GM12892 (cell line): ENCODE measurements around the gene OTUB1.

Experiments used
- DNase-seq: peaks from one replicate; pipeline ENCODE4 v3.0.0; 2011; ENCODE audit not compliant: insufficient read length
- FAIRE-seq: peaks from 2 replicates; lab custom pipeline; 2011; peaks lifted over from hg19 to GRCh38; lab: Jason Lieb, UNC
- POLR2A ChIP-seq: IDR thresholded peaks from 2 replicates; pipeline ENCODE4 v1.6.1; 2011; ENCODE audit warnings: low read depth, low read length, control low read depth
- POLR2AphosphoS5 ChIP-seq: IDR thresholded peaks from 2 replicates; pipeline ENCODE4 v1.6.1; 2011; ENCODE audit warnings: low read depth, low read length, control low read depth
- TAF1 ChIP-seq: IDR thresholded peaks from 2 replicates; pipeline ENCODE4 v1.6.1; 2011; ENCODE audit warnings: low read depth, mild to moderate bottlenecking, control low read depth, low read length, borderline replicate concordance

OTUB1 gene

DNA sequence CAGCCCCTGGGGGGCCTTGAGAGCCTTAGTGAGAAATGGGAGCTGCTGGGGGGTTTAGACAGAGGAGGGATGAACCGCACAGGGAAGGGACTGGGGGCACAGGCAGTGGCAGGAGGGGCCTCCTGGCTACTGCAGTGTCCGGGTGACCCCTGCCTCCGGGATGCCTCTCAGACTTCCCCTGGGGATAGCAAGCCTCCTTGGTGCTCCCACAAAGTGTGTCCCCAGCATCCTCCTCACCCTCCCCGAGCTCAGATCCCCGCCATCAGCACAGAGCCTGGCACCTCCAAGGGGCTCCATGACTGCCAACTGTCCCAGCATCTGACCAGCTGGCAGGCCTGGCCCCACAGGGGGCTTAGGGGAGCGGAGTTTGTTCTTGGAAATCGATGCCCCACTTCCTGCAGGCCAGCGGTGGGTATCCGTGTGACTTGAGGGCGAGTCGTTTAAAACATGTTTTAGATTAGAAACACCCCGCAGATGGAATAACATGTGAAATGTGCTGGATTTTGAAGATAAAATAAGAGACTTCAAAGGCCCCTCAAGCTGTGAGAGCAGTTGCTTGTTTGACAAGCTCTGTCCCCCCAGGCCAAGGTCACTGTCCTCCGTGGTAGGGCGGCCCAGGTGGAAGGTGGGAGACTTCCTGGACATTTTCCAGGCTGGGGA is 36.0 kb downstream of the OTUB1 start:
- TF ChIP-seq TAF1 (no peak), POLR2A (no peak), POLR2AphosphoS5 (no peak)
- FAIRE-seq = no peak
- DNase-seq = no peak

DNA sequence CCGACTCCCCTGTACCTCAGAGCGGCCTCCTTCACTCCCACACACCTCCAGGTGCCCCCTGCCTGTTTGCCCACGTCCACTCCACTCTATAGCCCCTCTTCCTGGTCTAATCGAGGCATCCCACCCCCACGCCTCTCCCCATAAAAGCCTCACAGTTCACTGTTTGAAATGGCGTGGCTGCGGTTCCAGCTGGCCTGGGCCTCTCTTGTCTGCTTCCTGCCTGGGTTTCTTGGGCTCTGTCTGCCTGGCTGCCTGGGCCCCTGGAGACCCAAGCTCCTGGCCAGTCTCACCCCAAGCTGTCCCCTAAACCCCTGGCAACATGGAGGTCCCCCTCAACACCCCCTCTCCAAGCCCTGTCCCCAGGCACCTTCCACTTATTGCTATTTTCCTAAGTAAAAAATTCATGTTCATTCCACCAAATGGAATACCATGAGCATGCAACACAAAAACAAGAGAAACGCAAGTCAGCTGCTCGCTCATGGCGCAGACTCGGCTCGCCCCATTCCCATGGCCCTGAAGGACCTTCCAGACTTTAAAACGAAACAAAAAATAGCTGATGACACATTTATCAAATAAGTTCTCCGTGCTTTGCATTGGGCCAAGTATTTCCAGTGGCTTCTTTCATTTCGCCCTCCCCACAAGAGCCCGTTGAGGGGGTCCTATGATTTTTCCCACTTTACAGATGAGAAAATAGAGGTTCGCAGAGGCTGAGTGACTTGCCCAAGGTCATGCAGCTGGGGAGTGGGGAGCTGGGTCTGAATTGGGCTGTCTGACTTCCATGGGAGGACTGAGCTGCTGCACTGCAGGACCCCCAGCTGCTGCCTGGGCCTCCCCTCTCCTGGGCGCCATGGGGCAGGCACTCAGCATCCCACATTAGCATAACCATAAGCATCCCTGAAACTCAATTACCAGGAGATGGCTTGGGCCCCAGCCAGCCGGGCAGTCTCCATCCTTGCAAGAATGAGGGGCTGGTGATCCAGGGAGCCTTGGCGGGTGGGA is 37.8 kb downstream of the OTUB1 start:
- DNase-seq = no peak
- TF ChIP-seq TAF1 (no peak), POLR2A (no peak), POLR2AphosphoS5 (no peak)
- FAIRE-seq = no peak

DNA sequence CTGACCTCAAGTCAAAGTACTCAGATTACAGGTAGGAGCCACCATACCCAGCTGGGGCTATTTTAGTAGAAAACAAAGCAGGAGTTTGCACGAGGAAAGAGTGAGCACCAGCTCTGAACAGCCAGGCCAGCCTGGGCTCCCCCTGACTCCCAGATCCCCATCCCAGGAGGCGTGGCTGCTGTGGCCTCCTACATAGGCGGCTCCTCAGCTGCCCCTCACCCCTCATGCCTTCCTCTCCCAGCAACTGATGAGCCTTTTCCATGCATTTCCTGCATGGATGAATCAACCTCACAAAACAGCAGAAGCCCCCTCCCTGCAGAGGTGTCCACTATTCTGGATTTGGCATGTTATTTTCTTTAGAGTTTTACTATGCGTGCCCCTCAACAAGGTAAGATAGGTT is 39.0 kb downstream of the OTUB1 start:
- TF ChIP-seq POLR2AphosphoS5 = no peak
- TF ChIP-seq POLR2A = no peak
- no peak for TF ChIP-seq TAF1
- DNase-seq (no peak), FAIRE-seq (no peak)

DNA sequence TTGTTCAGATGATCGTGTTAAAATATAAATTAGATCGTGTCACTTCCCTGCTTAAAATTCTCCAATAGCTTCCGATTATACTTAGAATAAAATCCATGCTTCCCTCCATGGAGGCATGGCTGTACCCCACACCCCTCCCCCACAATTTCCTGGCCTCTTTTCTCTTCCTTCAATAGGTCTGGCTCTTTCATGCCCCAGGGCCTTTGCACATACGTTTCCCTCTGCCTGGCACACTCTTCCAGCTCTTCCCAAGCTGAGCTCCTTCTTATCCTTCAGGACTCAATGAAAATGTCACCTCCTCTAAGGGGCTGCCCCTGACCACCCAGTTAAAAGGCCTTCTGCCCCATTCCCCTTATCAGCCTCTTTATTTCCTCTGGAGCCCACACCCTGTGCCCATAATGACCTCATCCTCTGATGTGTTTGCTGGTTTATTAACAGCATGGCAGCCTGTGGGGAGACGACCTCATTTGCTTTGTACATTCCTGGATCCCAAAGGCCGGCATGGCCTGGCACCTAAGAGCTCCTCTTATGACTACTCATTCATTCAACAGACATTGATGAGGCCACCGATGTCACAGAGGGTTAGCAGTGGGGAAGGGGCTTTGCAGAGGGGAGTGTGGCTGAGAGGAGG is 40.5 kb downstream of the OTUB1 start:
- TF ChIP-seq TAF1 (no peak), POLR2AphosphoS5 (no peak), POLR2A (no peak)
- no peak for FAIRE-seq
- no peak for DNase-seq

DNA sequence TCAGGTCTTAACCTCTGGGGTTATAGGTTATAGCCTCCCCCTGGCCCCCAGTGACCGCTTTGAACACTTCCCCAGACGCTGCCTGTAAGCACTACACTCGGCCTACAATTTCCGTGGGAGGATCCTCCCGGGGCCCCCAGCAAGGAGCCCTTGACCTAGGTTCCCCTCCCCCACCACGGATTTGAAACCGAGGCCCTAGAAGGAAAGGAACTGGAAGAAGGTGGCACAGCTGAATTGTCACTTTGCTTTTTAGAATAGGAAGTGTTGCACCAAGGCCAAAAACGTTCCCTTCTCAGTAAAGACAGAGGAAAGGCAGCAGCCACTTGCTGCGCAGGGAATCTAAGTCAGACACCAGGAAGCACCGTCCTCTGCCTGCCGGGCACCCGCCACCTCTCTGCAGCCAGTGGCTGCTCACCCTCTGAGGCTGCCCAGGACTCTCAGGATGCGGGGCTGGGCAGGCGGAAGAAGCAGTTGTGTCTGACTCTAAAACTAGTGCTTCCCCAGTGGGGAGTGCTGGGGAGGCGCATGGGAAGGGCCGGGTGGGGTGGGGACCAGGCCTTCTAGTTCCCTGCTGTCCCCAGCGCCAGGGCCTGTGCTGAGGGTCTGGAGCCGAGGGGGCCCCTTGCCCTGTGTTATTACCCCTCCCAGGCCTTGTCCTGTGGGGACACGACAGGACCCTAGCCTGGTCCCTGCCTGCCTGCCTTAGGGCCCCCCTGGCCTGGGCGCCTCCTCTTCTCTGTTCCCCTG is 41.6 kb downstream of the OTUB1 start:
- TF ChIP-seq TAF1 = no peak
- TF ChIP-seq POLR2A = no peak
- TF ChIP-seq POLR2AphosphoS5 = no peak
- peak; percentile 63 for FAIRE-seq
- no peak for DNase-seq

DNA sequence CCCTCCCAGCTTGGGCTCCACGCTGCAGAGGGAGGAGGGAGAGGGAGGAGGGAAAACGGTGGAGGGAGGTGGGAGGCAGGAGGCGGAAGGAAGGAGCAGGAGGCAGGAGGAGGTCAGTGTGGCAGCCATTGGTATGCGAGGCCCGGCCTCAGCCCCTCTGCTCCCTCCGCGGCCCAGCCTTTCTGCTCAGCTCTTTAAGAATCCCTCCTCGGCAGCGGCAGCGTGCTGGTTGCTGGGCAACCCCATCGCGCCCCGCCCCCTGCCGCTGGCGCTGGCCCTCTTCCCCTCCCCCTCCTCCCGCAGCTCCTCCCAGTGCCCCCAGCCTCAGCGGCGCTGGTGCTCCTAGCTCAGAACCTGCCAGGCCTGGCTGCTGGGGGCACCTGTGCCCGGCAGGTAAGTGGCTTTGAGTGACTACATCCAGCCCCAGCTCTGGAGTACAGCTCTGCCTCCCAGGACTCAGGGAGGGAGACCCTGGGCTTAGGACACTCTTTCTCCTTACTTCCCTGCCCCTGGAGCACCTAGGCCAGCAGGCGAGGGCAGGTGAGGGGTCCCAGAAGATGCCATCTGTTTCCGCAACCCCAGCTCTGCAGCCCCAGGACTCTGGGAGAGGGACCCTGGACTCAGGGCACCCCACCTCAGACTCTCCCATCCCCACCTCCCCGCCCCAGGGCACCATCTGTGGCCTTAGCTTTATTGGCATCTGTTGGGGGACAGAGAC is 42.3 kb downstream of the OTUB1 start:
- TF ChIP-seq TAF1 (no peak), POLR2AphosphoS5 (no peak), POLR2A (no peak)
- FAIRE-seq (no peak), DNase-seq (no peak)

DNA sequence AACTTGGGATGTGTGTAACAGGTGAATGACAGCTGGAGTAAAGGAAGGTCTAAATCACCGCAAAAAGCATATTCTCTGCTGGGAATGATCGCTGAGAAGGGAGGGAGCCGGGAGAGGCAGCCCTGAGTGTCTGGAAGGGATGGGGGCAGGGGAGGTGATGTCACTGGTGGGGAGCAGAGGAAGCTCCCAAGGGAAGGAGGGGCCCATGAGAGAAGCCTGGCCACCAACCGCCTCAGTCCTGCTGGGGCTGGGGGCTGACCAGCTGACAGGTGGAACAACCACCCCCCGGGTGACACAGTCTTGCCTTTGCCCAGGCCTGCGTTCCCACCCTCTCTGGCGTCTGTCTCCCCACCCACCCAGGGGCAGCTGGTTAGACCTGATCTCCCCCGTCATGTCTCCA is 43.5 kb downstream of the OTUB1 start:
- TF ChIP-seq POLR2AphosphoS5 (no peak), TAF1 (no peak), POLR2A (no peak)
- FAIRE-seq = no peak
- no peak for DNase-seq

DNA sequence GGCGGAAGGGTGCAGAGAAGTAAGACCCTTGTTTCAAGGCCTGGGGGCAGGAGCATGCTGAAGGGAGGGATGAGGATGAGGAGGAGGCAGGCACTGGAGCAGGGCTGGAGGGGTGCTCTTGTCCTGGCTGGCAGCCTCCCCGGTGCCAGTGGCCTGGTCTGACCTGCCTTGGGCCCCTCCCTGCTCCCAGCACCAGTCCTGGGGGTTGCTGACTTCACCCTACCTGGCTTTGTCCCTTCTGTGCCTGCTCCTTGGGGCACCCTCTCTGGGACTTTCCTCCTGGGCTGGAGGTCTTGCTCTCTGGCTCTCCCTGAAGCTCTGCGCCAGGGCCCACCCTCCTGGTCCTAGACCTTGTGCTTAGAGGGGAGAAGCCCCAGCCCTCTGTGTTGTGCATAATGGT is 44.8 kb downstream of the OTUB1 start:
- DNase-seq = no peak
- TF ChIP-seq POLR2AphosphoS5 (no peak), POLR2A (no peak), TAF1 (no peak)
- no peak for FAIRE-seq

DNA sequence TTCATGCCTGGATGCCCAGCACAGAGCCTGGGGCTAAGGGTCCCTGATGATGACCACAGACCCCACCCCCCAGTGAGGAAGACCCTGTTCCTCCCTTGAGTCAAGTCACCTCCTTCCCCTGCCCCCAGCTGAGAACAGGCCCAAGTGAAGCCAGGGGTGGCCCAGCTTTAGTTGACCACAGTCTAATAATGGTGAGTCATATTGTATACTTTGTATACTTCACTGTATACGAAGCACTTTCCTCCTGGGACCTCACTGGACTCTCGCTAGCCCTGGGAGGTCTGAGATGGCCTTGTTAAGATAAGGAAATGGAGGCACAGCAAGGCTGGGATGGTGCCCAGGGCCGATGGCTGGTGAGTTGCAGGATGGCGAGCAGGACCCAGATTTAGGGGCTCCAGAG is 45.8 kb downstream of the OTUB1 start:
- FAIRE-seq (no peak), DNase-seq (no peak)
- TF ChIP-seq POLR2A (no peak), POLR2AphosphoS5 (no peak), TAF1 (no peak)

DNA sequence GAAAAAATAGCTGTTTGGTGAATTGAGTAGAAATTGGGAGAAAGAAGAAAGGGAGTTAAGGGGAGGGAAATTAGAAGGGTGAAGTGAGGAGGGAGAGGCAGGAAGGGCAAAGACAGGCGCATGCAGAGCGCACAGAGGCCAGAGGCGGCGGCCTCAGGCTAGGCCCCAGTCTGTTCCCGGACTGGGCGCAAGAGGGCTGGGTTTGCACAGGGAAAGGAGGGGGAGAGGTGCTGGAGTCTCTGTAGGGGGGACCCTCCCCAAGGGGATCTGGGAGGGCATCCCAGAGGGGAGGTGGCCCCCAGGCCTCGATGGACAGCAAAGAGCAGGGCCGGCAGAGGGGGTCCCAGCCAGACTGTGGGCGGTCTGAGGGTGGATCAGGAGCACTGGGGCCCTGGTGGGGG is 48.2 kb downstream of the OTUB1 start:
- no peak for TF ChIP-seq POLR2A
- TF ChIP-seq POLR2AphosphoS5 = no peak
- TF ChIP-seq TAF1 = no peak
- no peak for DNase-seq
- FAIRE-seq = no peak
